Activated CD4-positive, alpha-beta T cell treated with anti-CD3 and anti-CD28 coated beads, Interleukin-10, Interleukin-2, amounts not matched to agents 100 ng/mL and 50 ng/mL, durations not matched to agents 16 hours and 8 hours (primary cell): ENCODE data around the gene ATP7B.

Source experiments
- DNase-seq: peaks from one replicate; pipeline ENCODE4 v3.0.0-alpha.2; 2020

ATP7B gene

DNA sequence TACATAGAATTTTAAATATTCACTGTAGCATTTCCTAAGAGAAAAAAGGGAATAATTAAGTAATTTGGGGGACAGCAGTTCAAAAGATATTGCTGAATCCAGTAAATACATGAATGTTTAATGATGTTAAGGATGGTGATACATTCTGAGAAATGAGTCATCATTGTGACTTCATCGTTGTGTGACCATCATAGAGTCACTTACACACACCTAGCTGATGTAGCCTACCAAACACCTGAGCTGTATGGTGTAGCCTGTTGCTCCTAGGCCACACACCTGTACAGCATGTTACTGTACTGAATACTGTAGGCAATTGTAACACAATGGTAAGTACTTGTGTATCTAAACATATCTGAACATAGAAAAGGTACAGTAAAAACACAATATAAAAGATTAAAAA, 34.8 kb downstream of the ATP7B start:
- DNase-seq, result peak; percentile 15

DNA sequence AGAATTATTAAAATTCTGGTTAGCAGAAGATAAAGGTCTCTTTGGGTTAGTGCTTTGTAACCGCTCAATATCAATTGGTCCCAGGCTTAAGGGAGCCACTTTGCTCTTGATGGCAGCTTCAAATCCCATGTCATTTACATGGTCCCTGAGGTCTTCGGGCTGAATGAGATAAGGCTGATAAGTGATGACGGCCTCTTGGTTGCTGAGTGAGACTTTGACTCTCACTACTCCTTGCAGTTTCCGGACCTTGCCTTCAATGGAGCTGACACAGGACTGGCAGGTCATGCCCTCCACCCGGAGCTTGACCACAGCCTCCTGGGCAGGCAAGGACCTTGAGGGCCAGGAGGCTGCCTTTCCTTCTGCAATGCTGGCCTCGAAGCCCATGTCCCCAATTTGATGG, 36.8 kb downstream of the ATP7B start:
- no peak for DNase-seq

DNA sequence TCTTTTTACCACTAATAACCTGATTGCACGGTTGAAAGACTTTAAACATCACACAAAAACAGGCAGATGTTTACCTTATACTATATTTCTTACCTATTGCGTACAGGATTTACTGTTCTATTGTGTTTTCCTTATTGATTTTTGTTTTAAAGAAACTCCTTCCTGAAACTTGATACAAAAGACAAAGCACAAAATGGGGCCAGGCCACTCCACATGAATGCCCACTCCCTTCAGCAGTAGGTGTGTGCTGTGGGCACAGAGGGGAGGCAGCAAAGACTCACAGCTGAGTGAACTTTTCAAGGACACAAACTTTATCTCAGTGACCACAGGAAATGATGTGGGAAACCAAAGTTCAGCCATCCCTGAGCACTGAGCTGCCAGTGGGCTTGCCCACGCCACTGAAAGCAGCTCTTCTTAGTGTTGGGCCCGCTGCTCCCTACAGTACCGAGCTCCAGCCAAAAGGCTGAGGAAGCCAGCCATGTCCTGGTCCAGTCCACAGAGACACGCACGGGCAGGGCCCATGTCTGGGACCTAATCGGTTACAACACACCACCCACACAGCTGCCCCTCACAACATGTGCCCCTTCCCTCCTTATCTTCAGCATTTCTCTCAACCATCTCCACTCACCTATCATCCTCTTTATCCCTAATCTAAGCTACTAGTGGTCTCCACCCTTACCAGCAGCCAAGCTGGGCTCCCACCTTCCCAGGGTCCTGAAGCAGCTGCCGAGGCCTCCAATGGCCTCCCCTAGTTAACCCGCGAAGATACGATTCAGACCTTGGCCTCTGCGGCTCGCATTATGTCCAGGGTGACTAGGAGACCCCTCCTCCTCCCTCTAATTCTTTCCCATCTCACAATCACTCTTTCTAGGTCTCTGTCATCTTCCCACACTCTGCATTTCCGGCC, 39.5 kb downstream of the ATP7B start:
- DNase-seq, result no peak

- no peak for DNase-seq
These were observed 40.9 kb downstream of the ATP7B start for GRCh38 chr13:51970349-51970748.

DNA sequence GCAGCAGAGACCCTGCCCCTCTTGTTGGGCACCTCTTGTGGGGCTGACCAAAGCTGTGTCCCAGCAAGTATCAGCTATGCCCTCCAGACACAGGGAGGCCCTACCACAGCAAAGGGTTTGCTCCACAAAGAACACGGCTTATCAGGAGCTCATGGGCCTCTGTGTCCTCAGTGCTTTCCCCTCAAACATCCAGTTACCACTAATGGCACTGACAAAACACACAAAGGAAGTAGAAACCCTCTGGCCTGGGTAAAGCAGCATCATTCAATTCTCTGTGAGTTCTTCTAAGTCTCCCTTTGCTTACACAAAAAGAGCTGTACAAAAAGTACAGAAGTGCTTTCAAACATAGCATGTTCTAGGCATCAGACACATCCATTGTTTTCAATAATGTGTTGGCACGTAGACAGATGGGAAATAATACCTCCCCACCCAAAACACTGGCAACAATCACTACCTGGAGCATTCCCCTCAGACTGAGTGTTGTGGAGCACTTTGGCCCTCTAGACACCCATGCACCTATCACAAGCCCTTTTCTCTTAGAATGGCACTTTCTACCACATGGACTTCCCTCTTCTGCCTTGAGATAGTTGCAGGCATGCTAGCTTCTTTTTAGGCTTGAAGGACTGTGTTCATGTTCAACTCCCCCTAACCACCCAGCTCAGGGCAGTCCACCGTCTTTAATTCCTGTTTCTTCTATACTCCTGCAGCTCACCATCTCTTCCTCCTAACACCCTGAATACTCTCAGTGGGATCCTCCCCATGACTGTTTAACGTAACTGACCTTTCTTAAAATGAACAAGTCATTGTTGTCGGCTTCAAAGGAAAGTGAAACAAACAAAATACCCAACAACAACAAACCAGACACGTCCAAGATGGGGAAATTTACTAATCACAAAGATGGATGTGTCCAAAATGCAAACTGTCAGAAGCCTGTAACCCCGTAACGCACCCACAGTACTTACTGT, 43.5 kb downstream of the ATP7B start:
- no peak for DNase-seq

DNA sequence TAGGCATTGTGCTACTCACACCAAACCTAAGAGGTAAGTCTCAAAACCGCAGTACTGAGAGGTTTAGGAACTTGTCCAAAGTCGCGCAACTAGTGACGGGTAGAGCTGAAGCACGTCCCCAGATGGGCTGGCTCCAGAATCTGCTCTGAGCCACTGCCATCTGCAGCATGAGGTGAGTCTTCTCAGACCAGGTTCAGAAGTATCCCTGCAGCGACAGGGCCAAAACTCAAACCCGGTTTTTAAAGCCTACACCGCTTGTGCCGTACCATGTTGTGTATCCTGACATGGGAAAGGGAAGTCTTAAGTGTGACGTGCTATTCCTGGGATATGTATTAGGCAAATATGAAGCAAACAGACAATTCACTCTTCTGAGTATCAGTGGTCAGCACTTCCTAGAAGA, 45.1 kb downstream of the ATP7B start:
- no peak for DNase-seq

DNA sequence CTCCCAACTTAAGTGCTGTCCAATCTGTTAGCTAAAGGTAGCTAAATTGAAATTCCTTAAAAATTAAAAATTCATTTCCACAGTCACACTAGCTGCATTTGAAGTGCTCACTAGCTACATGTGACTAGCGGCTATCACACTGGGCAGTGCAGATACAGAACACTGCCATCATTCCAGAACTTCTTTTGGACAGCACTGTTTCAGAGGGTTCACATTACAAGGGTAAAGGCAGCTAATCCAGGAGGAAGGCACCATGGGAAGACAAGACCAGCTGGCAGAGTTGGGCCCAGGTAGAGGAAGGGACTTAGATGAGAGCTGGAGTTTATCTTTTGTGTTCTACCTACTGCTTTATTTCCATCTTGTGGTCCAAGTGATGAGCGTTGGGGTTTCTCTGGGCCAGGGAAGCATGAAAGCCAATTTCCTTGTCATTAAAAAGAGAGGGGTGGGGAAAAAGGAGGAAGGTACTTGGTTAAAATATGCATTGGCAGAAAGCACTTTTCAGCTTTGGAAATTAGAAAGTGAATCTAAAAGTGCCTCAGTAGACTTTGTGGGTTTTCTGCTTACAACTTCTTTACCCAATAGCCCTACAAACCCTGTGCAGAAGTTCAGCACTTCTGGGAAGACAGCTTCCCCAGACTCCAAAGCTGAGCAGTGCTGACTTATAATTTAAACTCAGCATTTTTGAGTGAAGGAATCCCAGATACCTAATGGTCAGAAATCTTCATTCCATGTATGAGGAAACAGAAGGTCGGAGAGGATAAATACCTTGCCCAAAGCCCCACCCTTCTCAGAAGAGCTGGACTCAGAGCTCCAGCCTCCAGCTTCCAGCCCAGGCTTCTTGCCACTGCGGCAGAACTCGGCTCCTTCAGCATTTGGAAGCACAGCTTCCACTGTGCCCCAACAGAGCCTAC, 49.5 kb downstream of the ATP7B start:
- no peak for DNase-seq

DNA sequence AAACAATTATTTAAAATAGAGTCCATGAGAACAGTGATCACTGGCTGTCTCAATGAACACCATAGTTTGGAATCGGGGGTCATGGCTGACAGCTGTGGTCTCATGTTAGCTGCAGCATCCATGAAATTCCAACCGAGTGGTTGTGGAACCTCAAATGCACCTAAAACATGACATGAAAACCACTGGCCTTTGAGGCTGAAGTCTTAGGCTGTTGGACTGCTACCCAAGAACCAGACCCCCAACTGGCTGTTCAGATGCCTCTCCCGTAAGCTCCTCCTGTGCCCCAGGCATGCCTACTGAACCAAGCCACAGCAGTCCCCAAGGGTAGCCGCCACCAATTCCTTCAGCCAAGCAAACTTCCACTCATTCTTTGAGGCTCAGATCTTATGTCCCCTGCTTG, 50.5 kb downstream of the ATP7B start:
- no peak for DNase-seq

DNA sequence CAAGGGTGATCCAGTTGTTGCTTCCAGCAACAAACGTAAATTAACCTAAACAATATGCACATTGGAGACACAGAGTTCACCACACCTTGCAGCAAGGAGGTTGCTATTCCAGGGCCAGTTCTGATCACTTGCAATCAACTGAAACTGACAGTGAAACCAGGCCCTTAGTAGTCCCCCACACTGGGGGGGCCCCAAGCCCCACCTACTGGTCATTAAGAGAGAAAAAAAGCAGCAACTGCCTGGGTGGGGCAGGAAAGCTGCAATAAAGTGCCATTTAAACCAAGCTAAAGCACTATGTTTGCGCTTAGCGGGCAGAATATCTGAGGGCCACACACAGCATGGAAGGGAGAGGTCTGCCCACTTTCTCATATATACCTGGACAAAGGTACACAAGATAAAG, 51.5 kb downstream of the ATP7B start:
- no peak for DNase-seq

- DNase-seq, result no peak
These were observed 53.1 kb downstream of the ATP7B start for GRCh38 chr13:51958217-51958547.

DNA sequence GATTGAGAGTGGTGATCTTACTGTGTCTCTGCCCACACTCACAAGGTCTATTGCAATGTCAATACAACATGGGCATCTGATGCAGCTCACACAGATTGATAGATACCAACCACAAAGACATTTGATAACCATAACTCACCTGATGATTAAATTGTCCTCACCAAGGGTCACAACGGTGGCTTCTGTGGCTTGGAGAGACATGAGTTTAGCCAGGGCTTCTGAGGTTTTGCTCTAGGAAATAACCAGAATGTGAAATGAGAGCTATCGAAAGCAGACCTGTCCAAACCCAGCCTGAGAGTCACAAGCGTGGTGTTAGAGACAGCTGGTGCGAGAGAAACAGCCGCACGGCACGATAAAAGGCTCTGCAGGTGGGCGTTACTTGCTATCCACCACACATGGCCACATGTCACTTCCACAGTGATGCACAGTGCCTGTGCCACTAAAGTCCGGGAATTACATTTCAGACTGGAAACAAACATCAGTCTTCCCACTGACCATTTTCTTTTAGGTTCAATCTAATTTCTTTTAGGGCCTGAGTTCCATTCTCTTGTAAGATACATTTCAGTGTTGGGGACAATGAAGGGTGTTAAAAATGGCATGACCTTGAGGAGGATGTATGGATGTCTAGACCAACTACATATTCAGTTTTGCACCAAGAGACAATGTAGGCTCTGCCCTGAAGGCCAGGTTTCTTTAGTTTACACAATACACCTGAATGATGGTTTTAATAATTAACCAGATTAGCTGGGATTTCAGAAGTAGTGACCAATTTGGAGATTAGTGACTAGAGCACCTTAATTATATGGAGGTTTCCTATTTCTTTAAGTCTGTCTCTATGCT, 53.7 kb downstream of the ATP7B start:
- DNase-seq, result peak; percentile 17

DNA sequence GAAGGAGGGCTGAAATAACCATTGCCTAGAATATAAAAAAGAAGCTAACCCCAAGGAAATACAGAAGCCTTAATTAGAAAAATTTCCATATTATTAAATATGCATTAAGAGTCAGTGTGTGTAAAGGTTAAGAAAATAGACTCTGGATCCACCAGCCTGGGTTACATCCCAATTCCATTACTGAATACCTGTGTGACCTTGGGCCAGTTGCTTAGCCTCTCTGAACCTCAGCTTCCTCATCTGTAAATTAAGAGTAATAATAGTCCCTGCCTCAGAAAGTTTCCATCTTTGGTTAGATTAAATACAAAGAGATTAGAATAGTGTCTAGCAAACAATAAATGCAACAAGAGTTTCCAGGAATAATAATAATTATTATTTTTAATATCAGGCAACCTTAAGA, 54.5 kb downstream of the ATP7B start:
- no peak for DNase-seq

GRCh38 chr13:51955816-51956603, 55.2 kb downstream of the ATP7B start:
- peak; percentile 21 for DNase-seq

GRCh38 chr13:51955281-51955771, 55.9 kb downstream of the ATP7B start:
- DNase-seq, result peak; percentile 18

GRCh38 chr13:51953347-51954195, 57.7 kb downstream of the ATP7B start:
- DNase-seq, result no peak

- DNase-seq, result peak; percentile 49
These were observed 60.5 kb downstream of the ATP7B start for GRCh38 chr13:51950722-51951121.

- DNase-seq, result no peak
These were observed 65.0 kb downstream of the ATP7B start for GRCh38 chr13:51946163-51946669.

DNA sequence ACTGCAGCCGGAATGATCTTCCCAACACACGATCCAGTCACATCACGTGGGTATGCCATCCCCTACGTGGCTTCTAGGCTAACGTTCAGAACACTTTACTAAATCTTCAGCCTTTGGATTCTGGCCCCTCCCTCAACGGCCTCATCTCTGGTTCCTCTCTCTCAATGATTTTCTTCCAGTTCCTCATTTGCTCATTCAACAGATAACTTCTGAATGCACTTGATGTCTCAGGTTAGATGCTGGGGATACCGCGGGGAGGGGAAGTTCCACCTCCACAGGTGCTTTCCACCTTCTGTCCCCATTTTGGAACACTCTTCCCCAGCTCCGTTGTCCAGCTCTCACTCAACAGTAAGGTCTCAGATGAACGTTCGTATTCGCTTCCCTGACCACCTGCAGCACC, 66.1 kb downstream of the ATP7B start:
- no peak for DNase-seq

- DNase-seq, result no peak
These were observed 66.8 kb downstream of the ATP7B start for GRCh38 chr13:51944428-51944827.

DNA sequence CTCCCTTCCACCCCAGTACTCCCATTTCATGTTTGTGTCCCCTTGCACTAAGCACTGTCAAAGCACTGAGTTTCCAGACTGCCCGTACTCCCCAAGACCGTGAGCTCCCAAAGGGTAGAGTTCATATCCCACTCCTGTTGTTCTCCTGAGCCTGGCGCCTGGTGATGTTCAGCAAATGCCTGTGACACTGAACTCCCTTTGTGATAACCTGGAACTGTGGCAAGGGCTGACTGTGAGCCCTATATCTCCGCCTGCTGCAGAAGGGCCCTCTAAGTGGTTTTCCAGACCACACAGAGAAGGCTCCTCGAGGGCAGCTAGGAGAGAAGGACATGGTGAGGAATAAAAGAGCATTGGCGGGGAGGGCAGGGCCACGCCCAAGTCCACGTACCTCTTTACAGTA, 67.5 kb downstream of the ATP7B start:
- no peak for DNase-seq
